HT-29 (cell line): Measurements from ENCODE around the gene SHD. TPM values are rescaled to one million over a fixed set of nuclear protein-coding genes. Genes with fewer than 3 reads are reported as not detected.
"Not testable (repeated sequence)": the region's sequence is repeated elsewhere in the genome, so short reads cannot be mapped to it uniquely, and the experiment has no call there.

ENCODE experiments used
- DNase-seq: peaks from one replicate; pipeline ENCODE4 v3.0.0-alpha.2; 2015; ENCODE audit warnings: low spot score
- total RNA-seq: library from RNA; depleted of rRNA; stranded (reverse); fragments of >200 nt; shearing (Covaris generic); gene quantifications from 2 replicates; pipeline ENCODE4 v1.2.3, GENCODE V29; 2014

The SHD gene
- total RNA-seq, 1 experiment from 2014 or later = 1.6 TPM

DNA sequence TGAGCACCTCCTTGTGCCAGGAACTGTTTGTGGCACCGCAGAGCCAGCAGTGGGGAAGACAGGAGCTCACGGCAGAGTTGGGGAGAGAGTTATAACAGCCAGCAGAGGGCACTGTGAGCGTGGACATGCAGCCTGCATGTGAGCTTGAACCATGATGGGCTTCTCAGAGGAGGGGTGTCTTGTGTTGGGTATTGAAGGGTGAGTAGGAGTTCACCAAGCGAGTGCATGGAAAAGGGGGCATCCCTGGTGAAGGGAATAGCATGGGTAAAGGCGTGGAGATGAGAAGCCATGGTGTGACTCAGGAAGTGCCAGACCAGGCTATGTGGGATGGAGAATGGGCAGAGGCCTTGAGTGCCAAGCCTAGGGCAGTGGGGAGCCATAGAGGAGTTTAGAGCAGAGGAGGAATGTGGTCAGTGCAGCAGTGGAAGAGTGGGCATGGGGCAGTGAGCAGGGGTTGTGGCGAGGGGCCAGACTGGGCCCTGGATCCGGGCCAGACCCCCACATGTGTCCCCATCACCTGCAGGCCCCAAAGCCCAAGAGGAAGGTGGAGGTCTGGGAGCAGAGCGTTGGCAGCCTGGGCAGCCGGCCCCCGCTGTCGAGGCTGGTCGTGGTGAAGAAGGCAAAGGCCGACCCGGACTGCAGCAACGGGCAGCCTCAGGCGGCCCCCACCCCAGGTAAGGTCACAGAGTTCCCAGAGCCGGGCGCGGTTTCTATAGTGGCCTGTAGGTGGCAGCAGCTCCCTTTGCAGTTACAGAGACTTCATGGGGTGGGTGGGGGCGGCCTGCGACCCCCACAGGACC is 11.8 kb upstream of the SHD start:
- peak; percentile 81 for DNase-seq

DNA sequence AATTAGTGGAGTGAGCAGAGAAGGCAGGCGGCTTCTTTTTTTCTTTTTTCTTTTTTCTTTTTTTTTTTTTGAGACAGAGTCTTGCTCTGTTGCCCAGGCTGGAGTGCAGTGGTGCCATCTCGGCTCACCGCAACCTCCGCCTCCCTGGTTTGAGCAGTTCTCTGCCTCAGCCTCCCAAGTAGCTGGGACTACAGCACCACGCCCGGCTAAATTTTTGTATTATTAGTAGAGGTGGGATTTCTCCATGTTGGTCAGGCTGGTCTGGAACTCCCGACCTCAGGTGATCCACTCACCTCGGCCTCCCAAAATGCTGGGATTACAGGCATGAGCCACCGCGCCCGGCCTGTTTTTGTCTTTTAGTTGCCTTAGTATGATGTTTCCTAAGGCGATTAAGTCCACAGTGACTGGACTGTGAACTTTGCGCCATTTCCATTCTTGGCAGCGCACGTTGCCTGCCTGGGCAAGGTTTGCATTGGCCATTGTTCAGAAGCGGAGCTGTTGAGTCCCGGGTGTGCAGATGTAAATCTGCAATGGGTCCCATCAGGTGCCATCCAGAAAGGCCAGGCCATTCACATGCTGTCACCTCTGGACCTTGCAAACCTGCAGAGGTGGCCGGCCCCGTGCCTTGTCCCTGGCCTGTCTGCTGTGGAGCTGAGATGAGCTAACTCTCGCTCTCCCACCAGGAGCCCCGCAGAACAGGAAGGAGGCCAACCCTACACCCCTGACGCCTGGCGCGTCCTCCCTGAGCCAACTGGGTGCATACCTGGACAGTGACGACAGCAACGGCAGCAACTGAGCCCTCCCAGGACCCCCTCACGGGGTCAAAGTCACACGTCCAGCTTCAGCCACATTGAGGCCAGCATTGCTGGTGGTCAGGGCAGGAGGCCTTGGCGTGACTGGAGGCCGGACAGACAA is 10.9 kb upstream of the SHD start:
- no peak for DNase-seq

DNA sequence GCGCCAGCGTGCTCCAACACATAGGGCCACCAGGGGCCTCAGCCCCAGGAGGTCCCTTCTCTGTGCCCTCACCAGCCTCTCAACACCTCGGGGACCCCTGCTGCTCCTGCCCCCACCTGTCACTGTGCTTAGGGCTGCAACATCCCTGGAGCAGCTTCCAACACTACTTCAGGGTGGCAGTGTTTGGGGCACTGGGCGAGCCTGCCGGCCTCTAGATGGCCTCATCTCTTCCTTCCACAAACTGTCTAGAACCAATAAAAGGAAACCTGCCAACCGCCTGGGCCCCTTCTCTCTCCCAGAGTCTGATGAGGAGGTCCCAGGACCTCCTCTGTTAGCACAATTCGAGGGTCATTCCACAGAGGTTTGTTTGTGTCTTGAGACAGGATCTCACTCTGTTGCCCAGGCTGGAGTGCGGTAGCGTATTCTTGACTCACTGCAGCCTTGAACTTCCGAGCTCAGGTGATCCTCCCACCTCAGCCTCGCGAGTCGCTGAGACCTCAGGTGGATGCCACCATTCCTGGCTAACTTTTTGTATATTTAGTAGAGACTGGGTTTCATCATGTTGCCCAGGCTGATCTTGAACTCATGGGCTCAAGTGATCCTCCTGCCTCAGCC is 10.1 kb upstream of the SHD start:
- no peak for DNase-seq

DNA sequence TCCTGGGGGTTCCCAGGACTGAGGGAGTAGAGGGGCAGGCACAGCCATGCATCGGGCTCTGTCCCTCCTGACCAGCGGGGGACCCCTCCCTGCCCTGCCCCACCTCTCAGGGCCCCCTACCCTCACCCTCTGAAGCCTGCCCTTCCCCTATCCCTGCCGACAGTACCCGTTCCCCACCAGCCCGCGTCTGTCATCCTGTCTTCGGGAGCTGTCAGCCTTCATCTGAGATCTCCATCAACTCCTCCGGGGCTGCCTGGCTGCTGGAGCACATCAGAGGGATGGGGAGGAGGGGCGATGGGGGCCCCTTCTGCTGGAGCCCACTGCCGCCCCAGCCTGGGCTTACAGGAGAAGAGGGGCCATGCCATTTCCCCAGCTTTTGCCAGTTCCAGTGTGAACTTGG is 6.2 kb upstream of the SHD start:
- no peak for DNase-seq

DNA sequence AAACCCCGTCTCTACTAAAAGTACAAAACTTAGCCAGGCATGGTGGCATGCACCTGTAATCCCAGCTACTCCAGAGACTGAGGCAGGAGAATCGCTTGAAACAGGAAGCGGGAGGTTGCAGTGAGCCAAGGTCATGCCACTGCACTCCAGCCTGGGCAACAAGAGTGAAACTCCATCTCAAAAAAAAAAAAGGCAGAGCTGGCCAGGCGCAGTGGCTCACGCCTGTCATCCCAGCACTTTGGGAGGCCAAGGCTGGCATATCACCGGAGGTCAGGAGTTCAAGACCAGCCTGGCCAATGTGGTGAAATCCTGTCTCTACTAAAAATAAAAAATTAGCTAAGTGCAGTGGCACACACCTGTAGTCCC is 4.8 kb upstream of the SHD start:
- DNase-seq = not testable (repeated sequence)

DNA sequence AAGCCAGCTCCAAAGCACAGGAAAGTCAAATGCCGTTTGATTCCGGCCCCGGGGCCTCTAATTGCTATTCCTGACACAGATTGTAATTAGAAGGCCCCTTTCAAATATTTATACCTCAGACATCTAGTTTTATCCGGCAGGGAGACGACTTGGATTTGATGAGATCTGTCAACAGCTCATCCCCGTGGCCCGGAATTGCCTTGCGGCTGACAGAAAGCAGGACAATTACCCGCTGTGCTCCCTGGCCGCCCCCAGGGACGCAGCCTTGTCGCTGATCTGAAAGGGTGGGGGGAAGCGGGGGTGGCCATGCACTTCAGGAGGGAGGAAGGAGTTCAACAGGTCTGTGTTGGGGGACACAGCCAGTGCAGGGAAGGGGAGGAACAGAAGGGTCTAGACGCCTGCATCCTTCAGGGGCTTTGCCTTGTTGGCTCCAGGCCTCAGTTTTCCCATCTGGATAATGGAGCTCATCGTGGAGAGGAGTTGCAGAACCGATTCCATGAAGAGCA is 1.8 kb upstream of the SHD start:
- no peak for DNase-seq

DNA sequence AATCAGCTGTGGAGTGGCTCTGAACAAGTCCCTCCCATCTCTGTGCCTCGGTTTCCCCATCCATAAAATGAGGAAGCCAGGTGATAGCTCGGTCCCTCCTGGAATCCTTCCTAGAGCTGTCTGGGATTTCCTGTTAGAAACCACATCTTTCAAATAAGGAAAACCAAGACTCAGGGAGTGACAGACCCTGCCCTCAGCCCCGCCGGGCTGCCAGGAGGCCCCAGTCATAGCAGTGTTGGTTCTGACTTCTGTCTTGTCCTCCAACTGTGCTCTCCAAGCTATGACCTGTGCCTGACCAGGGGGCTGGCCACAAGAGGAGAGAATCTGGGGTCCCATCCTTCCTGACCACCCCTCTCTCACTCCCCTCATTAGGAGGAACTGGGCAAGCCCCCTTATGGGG is 1.1 kb upstream of the SHD start:
- no peak for DNase-seq

DNA sequence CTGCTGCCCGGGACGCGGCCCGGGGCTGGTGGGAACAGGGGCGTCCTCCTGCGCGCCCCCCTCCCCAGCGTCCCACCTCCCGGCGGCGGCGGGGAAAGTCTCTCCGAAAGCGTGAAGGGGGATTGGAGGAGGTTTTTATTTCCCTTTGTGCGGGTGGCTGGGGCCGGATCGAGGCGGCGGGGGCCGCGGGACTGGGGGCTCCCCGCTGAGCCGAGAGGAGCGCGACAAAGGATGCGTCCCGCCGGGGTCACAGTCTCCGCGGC is 132 bp downstream of the SHD start:
- no peak for DNase-seq

DNA sequence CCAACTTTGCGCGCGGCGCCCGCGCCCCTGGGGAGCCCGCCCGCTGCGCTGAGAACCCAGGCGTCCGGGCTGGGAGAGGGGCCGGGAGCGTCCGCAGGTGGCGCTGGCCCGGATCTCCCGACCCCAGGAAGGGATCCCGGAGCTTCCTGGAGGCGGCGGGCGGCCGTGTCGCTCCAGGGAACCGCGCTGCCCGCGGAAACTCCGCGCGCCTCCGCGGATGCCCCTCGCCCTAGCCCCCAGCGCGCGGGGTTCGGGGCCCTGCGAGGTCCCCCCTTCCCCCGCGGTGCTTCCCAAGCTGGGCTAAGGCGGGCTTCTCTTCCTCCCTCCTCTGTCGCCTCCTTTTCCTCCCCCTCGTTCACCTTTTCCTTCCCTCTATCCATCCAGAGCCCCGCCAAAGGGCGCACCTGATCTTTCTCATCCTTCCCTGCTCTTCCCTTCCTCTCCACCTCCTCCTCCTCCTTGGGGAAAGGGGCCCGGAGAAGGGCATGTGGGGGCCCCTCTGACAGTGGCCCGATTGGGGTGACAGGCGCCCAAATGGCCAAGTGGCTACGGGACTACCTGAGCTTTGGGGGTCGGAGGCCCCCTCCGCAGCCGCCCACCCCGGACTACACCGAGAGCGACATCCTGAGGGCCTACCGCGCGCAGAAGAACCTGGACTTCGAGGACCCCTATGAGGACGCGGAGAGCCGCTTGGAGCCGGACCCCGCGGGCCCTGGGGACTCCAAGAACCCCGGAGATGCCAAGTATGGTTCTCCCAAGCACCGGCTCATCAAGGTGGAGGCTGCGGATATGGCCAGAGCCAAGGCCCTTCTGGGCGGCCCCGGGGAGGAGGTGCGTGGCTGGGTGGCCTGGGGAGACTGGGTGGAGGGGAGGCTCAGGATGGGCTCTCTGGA is 710 bp downstream of the SHD start:
- DNase-seq = no peak

DNA sequence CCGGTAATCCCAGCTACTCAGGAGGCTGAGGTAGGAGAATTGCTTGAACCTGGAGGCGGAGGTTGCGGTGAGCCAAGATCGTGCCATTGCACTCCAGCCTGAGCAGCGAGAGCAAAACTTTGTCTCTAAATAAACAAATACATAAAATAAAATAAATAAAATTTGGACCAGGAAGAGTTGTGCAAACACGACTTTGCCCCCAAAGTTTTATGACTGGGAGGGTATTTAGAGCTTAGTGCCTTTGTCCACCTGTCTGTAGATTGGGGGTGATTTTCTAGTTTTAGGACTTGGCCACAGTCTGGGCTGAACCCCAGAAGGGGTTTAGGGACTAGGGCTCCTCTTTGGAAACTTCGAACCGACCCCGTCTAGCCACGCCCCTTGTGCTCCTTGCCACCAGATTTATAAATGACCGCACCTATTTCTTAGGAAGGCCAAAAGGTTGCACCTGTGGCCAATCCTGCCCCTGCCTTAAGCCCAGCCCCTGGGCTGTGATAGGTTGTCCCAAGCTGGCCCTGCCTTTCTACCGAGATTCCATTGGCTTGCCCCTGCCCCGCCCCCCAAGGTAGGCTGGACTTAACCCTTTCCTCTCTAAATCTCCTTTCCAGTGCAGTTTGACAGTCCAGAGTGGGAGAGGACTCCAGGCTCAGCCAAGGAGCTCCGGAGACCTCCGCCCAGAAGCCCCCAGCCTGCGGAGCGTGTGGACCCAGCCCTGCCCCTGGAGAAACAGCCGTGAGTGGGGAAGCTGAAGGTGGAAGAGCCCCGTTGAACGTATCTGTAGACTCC is 5.3 kb downstream of the SHD start:
- DNase-seq = peak; percentile 75

DNA sequence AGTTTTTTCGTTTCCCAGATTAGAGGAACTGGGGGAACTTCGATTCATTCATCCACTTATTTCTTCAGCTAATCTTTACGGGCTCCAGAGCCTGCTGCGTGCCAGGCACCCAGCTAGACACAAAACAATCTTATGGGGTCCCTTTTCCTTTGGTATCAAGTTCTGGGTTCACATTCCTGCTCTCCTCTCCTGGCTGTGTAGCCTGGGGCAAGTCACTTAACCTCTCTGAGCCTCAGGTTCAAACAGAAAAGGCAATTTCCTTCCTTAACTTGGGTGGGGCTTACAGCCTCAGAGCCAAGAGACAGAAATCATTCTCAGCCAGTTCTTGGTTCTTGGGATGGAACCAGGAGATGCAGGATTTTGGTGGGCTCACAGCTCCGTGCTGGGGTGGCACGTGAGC is 5.9 kb downstream of the SHD start:
- DNase-seq = no peak

DNA sequence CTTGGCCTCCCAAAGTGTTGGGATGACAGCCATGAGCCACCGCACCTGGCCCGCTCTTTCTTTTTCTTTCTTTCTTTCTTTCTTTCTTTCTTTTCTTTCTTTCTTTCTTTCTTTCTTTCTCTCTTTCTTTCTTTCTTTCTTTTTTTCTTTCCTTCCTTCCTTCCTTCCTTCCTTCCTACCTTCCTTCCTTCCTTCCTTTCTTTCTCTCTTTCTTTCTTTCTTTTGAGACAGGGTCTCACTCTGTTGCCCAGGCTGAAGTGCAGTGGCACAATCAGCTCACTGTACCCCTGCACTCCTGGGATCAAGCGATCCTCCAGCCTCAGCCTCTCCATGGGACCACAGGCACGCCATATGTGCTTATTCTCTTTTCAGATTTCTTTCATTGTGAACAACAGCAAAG is 7.1 kb downstream of the SHD start:
- DNase-seq = not testable (repeated sequence)

DNA sequence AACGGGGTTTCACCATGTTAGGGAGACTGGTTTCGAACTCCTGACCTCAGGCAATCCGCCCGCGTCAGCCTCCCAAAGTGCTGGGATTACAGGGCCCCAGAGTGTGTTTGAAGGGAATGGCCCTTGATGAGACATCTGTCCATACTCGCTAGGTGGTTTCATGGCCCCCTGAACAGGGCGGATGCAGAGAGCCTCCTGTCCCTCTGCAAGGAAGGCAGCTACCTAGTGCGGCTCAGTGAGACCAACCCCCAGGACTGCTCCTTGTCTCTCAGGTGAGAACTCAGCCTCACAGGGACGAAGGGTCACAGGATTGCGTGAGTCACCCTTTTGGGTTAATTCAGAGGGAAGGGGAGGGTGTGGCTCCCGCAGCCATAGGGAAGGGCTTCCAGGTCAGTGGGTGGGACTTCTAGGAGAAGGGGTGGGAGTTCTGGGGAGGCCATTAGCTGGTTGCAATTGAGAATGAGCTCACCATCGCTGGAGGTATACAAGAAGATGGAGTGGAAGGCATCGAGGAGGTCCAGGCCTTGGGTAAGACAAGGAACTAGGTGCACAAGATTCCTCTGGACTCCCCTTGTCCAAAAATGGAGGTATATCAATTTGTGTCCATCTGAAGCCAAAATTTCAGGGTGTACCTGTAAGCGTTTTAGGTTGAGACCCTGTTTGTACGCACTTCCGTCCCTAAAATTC is 9.2 kb downstream of the SHD start:
- no peak for DNase-seq

DNA sequence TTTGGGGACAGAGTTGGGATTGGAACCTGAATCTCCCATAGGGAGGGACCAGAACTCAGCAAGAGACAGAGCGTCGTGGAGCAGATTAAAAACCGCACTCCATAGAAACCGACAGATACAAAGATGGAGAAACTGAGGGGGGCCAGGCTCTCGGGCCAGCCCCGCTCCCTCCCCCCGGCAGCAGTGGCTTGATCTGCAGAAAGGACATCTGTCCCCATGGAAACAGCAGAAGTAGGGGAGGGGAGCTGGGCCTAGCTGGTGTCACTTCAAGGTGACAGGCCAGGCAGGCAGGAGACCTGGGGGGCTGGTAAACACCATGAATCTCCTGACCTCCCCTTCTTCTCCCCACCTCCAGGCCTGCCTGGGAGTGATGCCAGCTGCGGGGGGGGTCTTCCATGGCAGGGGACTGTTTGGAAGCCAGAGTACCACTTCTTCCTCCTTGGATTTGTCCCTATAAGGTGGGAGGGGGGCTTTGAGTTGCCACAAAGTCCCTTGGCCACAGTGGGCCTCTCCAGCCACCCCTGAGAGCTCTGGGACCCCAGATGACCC is 12.2 kb downstream of the SHD start:
- no peak for DNase-seq

DNA sequence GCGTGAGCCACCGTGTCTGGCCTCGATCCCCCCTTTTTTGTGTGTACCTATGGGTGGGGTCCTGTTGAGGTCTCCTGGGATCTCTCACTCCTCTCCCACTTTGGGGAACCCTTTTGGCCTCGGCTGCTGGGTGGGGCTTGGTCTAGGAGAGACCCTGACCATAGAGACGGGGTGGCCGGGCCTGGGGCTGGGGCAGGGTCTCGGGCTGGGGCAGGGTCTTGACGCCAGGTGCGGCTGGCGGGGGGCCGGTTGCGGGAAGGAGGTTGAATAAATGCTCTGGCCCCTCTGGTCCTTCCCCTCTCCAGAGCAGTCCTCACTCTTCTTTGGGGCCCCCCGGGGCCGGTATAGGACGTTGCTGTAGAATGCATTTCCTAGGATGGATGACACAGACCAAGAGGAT is 13.4 kb downstream of the SHD start:
- no peak for DNase-seq

DNA sequence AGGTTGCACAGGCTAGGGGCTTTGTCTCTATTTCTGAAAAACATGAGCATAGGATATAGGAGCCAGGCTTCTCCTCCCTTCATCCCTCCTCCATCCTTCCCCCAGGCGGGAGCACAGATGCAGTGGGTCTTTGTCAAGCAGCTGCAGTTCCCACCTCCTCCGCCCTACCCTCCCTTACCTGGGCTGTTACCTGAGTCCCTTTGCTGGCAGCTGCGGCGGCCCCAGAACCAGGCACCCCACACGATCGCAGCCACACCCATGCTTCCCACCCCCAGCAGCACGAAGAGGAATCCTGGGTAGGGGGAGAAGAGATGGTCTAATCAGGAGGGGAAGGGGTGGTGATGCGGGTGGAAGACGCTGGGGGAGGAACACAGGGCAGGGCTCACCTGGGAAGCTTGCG is 15.3 kb downstream of the SHD start:
- no peak for DNase-seq

DNA sequence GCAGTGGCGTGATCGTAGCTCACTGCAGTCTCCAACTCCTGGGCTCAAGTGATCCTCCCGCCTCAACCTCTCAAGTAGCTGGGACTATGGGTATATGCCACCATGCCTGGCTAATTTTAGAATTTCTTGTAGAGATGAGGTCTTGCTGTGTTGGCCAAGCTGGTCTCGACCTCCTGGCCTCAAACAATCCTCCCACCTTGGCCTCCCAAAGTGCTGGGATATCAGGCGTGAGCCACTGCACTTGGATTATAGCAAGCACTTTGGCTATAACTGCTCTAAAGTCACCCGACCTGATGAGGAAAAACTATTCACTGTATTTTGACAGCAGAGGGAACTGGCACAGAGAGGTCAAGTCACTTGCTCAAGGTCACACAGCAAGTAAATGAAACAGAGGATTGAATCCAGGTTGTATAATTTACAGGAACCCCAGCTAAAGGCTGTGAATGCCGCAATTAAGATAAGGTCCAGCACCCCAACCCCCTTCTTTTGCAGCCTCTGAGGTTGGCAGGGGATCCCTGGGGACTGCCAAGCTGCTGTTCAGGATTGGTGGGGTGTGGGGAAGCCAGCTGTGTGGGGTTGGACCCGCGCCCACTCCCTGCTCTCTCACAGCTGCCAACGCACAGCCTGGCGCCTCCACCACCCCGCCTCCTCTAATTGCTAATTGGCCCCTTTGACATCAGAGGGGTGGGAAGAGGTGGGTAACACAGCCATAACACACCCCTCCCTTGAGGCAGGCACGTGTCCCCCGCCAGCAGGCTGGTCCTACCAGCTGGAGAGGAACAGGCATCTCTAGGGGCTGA is 17.1 kb downstream of the SHD start:
- DNase-seq = no peak

DNA sequence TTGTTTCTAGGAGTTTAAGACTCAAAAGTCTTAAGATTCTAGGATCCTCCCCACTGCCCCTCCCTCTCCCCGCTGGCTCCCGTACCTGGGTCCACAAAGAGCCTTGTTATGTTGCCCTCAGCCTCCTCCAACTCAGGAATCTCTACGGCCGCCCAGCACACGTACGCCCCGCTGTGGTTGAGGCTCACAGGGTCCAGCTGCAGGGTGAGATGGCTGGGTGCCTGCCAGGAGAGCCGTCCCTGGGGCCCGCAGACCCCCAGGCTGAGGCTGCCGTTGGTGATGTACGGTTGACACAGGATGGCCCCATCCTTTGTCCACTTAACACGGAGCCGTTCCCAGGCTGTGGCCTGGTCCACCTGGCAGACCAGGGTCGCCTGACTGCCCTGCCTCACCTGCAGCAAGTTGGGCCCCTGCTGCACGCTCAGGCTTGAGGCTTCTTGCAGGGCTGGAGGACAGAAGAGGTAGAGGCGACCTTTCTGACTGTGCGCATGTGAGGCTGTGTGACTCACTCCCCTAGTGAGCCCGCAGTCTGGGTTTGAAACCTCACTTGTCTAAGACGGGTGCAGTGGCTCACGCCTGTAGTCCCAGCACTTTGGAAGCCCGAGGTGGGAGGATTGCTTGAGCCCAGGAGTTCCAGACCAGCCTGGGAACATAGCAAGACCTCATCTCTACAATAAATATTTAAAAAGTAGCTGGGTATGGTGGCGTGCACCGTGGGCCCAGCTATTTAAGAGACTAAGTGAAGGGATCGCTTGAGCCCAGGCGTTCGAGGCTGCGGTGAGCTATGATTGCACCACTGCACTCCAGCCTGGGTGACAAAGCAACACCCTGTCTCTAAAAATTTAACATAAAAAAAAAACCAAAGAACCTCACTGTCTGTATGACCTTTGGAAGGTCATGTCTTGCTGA is 19.1 kb downstream of the SHD start:
- no peak for DNase-seq
